Thyroid gland (tissue), 4 donors: ENCODE measurements around the gene GID8. TPM values are rescaled to one million over a fixed set of nuclear protein-coding genes. Genes with fewer than 3 reads are reported as not detected.

Experiments used
- DNase-seq, 2 donors: peaks; one replicate each; pipeline ENCODE4 v3.0.0-alpha.2; 2019
- H3K27ac ChIP-seq, 3 donors: fragments of 200-600 bp; sonication (generic); 1 replicate in 2 of 3; 2 replicates in 1 of 3; pipeline ENCODE4 v1.5.1; 2016 to 2019; ENCODE audit warnings: mild to moderate bottlenecking in 1 of 3, moderate library complexity in 1 of 3
- H3K27me3 ChIP-seq: fragments of 200-600 bp; sonication (generic); one replicate; pipeline ENCODE4 v1.5.1; 2019
- H3K36me3 ChIP-seq, 2 donors: fragments of 200-600 bp; sonication (generic); one replicate each; pipeline ENCODE4 v1.5.1; 2016 to 2019
- H3K4me1 ChIP-seq, 2 donors: fragments of 200-600 bp; sonication (generic); one replicate each; pipeline ENCODE4 v1.5.1; 2017 to 2019
- H3K4me3 ChIP-seq, 3 donors: fragments of 200-600 bp; sonication (generic); replicated peaks in 1 of 3; 1 replicate in 2 of 3; 2 replicates in 1 of 3; pipeline ENCODE4 v1.5.1; 2016; ENCODE audit warnings: mild to moderate bottlenecking in 1 of 3
- H3K9me3 ChIP-seq: fragments of 200-600 bp; sonication (generic); one replicate; pipeline ENCODE4 v1.5.1; 2017
- POLR2A ChIP-seq, 2 donors: fragments of 450-650 bp; IDR thresholded peaks; one replicate each; pipeline ENCODE4 v1.6.1; 2017; ENCODE audit warnings: antibody characterized with exemption in 2 of 2, mild to moderate bottlenecking in 2 of 2, moderate library complexity in 1 of 2
- WGBS, 2 donors: methylation state at CpG; one replicate each; pipeline ENCODE4 v1.1.5; 2017; 5-methylcytosine and 5-hydroxymethylcytosine counted together
- intact Hi-C: fragments of 100-400 bp; cut with DNase I; formaldehyde crosslinking; loops from one replicate; pipeline ENCODE4 v1.15.1; 2023
- total RNA-seq, 4 donors: library from RNA; depleted of rRNA; stranded (reverse); fragments of >200 nt; gene quantifications; one replicate each; pipeline ENCODE4 v1.2.3, GENCODE V29; 2016
- TF ChIP-seq, protein P1 (sequence below), 6 experiments: fragments of 200-600 bp in 3 of 6; fragments of 450-650 bp in 3 of 6; sonication (generic) in 3 of 6; IDR thresholded peaks; one replicate each; pipeline ENCODE4 v1.5.1; 2016 to 2019; ENCODE audit warnings: antibody characterized with exemption in 6 of 6, mild to moderate bottlenecking in 2 of 6, inconsistent platforms in 1 of 6, moderate library complexity in 1 of 6

The GID8 gene
- 10 to 100 TPM; 30.3 to 38.5 (median 34.5) TPM for total RNA-seq

DNA sequence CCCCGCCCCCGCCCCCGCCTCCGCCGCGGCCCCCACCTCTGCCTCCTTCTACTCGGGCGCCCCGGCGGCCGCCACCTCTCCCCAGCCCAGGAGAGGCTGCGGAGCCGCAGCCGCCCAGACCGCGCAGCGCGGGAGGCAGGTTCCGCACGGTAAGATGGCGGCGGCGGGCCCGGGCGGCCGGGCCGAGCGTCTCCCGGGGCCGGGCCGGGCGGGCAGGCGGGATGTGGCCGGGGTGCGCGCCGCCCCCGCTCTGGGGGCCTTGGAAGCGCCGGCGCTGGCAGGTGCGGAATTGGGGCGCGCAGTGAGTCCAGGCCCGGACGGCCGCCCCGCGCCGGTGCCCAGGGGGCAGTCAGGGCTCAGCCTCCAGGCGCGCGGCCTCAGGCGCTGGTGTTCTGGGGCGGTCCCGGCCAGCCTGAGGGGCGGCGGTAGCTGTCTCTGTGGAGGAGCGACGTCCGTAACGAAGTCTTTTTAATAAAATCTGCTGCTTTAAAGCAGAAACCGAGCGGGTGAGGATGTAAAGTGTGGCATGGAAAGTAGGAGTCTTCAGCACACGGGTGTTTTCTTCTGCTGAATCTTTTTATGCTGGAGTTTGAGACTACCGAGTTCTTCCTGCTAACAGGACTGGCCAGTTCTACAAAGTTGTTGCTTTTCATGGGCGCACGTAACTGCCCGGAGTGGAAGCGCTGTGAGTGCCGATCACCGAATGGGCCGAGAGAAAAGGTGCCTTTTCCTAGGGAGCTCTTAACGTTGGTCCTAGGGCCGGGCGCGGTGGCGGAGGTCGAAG lies at the start of gene GID8:
Gene GID8 (plus strand): TSS at position 43 of the 784 bp plus-strand sequence. CDS start 3,356 bp downstream, outside the sequence.
- Histone ChIP-seq H3K27me3 (no peaks in the 10 kb centered on the region), H3K4me3 (peak within 1 kb of the TSS; percentile 71 to 94 (median 71)), H3K27ac (peak within 1 kb of the TSS; percentile 78 to 92 (median 79)), H3K4me1 (peaks cover 25 to 35% of the 10 kb centered on the region in 2 donors), H3K36me3 (peaks cover 1 to 5% of the 10 kb centered on the region in 2 donors), H3K9me3 (no peaks in the 10 kb centered on the region)
- 0% methylated on average over 17 to 24 of the region's 79 CpGs for WGBS, 2 donors
- intact Hi-C loops, result no loop called here
- DNase-seq, result peak; percentile 58 to 62
- no peak for TF ChIP-seq POLR2A (IDR thresholded peaks at IDR 0.05)
- TF ChIP-seq, protein P1, sequence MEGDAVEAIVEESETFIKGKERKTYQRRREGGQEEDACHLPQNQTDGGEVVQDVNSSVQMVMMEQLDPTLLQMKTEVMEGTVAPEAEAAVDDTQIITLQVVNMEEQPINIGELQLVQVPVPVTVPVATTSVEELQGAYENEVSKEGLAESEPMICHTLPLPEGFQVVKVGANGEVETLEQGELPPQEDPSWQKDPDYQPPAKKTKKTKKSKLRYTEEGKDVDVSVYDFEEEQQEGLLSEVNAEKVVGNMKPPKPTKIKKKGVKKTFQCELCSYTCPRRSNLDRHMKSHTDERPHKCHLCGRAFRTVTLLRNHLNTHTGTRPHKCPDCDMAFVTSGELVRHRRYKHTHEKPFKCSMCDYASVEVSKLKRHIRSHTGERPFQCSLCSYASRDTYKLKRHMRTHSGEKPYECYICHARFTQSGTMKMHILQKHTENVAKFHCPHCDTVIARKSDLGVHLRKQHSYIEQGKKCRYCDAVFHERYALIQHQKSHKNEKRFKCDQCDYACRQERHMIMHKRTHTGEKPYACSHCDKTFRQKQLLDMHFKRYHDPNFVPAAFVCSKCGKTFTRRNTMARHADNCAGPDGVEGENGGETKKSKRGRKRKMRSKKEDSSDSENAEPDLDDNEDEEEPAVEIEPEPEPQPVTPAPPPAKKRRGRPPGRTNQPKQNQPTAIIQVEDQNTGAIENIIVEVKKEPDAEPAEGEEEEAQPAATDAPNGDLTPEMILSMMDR (IDR thresholded peaks at IDR 0.05), result no peak

GRCh38 chr20:62888406-62888805 lies 49.5 kb upstream of the GID8 start:
- Histone ChIP-seq H3K27ac (no peak overlapping the region), H3K36me3 (peaks cover 57 to 63% of the 10 kb centered on the region in 2 donors), H3K4me3 (no peak overlapping the region), H3K9me3 (no peaks in the 10 kb centered on the region), H3K27me3 (no peaks in the 10 kb centered on the region), H3K4me1 (peaks cover 0 to 3% of the 10 kb centered on the region in 2 donors)
- intact Hi-C loops, result no loop called here
- no peak for DNase-seq
- TF ChIP-seq POLR2A (IDR thresholded peaks at IDR 0.05), result no peak
- TF ChIP-seq, protein P1 (IDR thresholded peaks at IDR 0.05), result no peak
- 95 to 96% methylated on average over 13 to 16 of the region's 16 CpGs for WGBS, 2 donors

DNA sequence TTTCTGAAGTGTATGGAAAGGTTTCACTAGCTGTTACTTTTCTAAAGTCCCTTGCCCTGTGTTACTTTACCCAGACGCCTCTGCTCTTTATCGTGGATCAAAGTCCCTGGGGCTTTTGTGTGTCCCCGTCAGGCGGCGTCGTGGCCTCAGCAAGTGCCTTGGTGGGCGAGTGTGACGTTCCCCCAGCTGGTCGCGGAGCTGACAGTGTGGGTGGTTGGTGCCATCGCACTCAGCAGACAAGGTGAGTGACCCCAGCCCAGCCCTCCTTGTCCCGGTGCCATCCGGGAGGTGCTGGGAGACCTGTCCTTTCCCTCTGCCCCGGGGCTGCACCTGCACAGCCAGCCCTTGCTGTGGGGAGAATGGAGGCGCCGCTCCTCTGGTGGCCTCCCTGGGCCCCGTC lies 49.0 kb upstream of the GID8 start:
- no peak overlapping the region for H3K4me3 ChIP-seq
- peaks cover 62 to 68% of the 10 kb centered on the region in 2 donors for H3K36me3 ChIP-seq
- intact Hi-C loops, result no loop called here
- H3K27me3 ChIP-seq, result no peaks in the 10 kb centered on the region
- WGBS, 2 donors, result 93 to 95% methylated on average over 15 of the region's 17 CpGs
- no peak for TF ChIP-seq POLR2A (IDR thresholded peaks at IDR 0.05)
- TF ChIP-seq, protein P1 (IDR thresholded peaks at IDR 0.05), result no peak
- H3K4me1 ChIP-seq, result peaks cover 0 to 3% of the 10 kb centered on the region in 2 donors
- DNase-seq, result no peak
- H3K9me3 ChIP-seq, result no peaks in the 10 kb centered on the region
- no peak overlapping the region for H3K27ac ChIP-seq

DNA sequence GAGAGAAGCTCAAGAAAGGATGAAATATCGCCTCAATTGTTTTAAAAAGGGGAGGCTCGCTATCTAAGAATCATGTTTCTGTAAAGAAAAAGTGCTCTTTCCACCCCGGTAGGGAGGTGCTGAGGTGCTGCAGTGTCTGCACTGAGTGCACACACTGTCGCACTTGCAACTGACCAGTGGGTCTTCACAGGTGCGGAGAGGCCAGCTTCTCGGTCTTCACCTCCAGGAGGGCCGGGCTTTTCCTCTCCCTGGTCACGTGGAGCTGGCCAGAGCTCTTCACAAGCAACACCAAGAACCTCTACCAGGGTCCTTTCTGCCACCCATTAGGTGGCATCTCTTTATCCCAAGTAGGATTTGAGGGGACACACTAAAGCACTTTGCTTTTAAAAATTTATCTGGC lies 48.5 kb upstream of the GID8 start:
- WGBS, 2 donors, result 96 to 98% methylated on average over 8 of the region's 8 CpGs
- TF ChIP-seq, protein P1 (IDR thresholded peaks at IDR 0.05), result no peak
- no peak for TF ChIP-seq POLR2A (IDR thresholded peaks at IDR 0.05)

GRCh38 chr20:62889871-62890270 lies 48.1 kb upstream of the GID8 start:
- no peaks in the 10 kb centered on the region for H3K9me3 ChIP-seq
- peaks cover 0 to 3% of the 10 kb centered on the region in 2 donors for H3K4me1 ChIP-seq
- TF ChIP-seq, protein P1 (IDR thresholded peaks at IDR 0.05), result no peak
- TF ChIP-seq POLR2A (IDR thresholded peaks at IDR 0.05), result no peak
- H3K27me3 ChIP-seq, result no peaks in the 10 kb centered on the region
- no peak overlapping the region for H3K4me3 ChIP-seq
- no peak for DNase-seq
- H3K36me3 ChIP-seq, result peaks cover 71 to 78% of the 10 kb centered on the region in 2 donors
- 93 to 96% methylated on average over 7 to 9 of the region's 9 CpGs for WGBS, 2 donors
- no peak overlapping the region for H3K27ac ChIP-seq
- intact Hi-C loops, result no loop called here

More for the DNA sequence above, 48.5 kb upstream of the GID8 start:
- Histone ChIP-seq H3K27ac (no peak overlapping the region), H3K36me3 (peaks cover 67 to 73% of the 10 kb centered on the region in 2 donors), H3K27me3 (no peaks in the 10 kb centered on the region), H3K9me3 (no peaks in the 10 kb centered on the region), H3K4me3 (no peak overlapping the region), H3K4me1 (peaks cover 0 to 3% of the 10 kb centered on the region in 2 donors)
- DNase-seq, result no peak
- intact Hi-C loops, result no loop called here
